ENCODE data around the gene CFTR.

GRCh38 chr7:117565226-117565625 lies 85.4 kb downstream of the CFTR start:
- TF ChIP-seq CTCF (conservative IDR thresholded peaks at IDR 0.05; ENCODE audit: low read depth, low read length) (no peak), EZH2 (IDR thresholded peaks at IDR 0.05; ENCODE audit: borderline replicate concordance, low read depth, low read length, poor library complexity, severe bottlenecking) (no peak)

Measured in A673 (cell line).